A549 (cell line): Measurements from ENCODE around the gene CPZ. TPM values are rescaled to one million over a fixed set of nuclear protein-coding genes. Genes with fewer than 3 reads are reported as not detected.

Source experiments
- ATAC-seq, 2 experiments: fragments of 200-7000 bp in 1 of 2; fragments of >200 bp in 1 of 2; cut with Nextera tagmentation in 1 of 2; cut with Tn5 transposase in 1 of 2; 3 replicates each; pipeline versions ENCODE4 v1.8.0 to v1.9.1; 2018 to 2020; ENCODE audit warnings: mild to moderate bottlenecking in 1 of 2, moderate library complexity in 1 of 2
- CTCF ChIA-PET: fragments of 300-600 bp; sonication (Branson Sonifier 250); formaldehyde crosslinking; extraction: SDS; loops from one replicate; lab custom pipeline; 2021; ENCODE audit warnings: antibody characterized with exemption, inconsistent platforms; lab: Yijun Ruan, JAX
- POLR2A ChIA-PET: fragments of 350-600 bp; formaldehyde crosslinking; extraction: SDS; loops from one replicate; lab custom pipeline; 2021; ENCODE audit warnings: antibody characterized with exemption, inconsistent platforms; lab: Yijun Ruan, JAX
- DNase-seq, 2 experiments: peaks; one replicate each; pipeline versions ENCODE4 v3.0.0 to v3.0.0-alpha.2; 2011 to 2016; ENCODE audit warnings: low read depth in 1 of 2, low spot score in 1 of 2
- FAIRE-seq: peaks from 2 replicates; lab custom pipeline; 2011; peaks lifted over from hg19 to GRCh38; lab: Jason Lieb, UNC
- H3K27ac ChIP-seq, 2 experiments: fragments of >200 bp; sonication (Bioruptor Twin); formaldehyde crosslinking; 3 replicates each; pipeline ENCODE4 v1.5.1; 2016 to 2017
- H3K4me1 ChIP-seq: fragments of >200 bp; sonication (Bioruptor Twin); formaldehyde crosslinking; 3 replicates; pipeline ENCODE4 v1.6.1; 2016
- H3K4me2 ChIP-seq: fragments of >200 bp; sonication (Bioruptor Twin); formaldehyde crosslinking; 3 replicates; pipeline ENCODE4 v1.6.1; 2016
- H3K4me3 ChIP-seq: fragments of >200 bp; sonication (Bioruptor Twin); formaldehyde crosslinking; 3 replicates; pipeline ENCODE4 v1.5.1; 2016
- H3K9me3 ChIP-seq: fragments of >200 bp; sonication (Bioruptor Twin); formaldehyde crosslinking; 3 replicates; pipeline ENCODE4 v1.6.1; 2016
- BHLHE40 ChIP-seq: IDR thresholded peaks from 2 replicates; pipeline ENCODE4 v1.6.1; 2012; ENCODE audit warnings: low read depth, low read length, inconsistent platforms
- CBX2 ChIP-seq: fragments of 200-600 bp; sonication (generic); IDR thresholded peaks from 2 replicates; pipeline ENCODE4 v1.6.1; 2016; ENCODE audit warnings: low read depth, mild to moderate bottlenecking, borderline replicate concordance
- CEBPB ChIP-seq, 2 experiments: fragments of >200 bp in 1 of 2; sonication (Bioruptor Twin) in 1 of 2; formaldehyde crosslinking in 1 of 2; IDR thresholded peaks; 2 replicates each; pipeline ENCODE4 v1.6.1; 2012 to 2016
- EHMT2 ChIP-seq: fragments of 200-600 bp; sonication (generic); IDR thresholded peaks from 2 replicates; pipeline ENCODE4 v1.6.1; 2016; ENCODE audit warnings: antibody characterized with exemption, low read depth, mild to moderate bottlenecking, moderate library complexity
- FOSB ChIP-seq: fragments of 250-450 bp; sonication (Bioruptor Pico); IDR thresholded peaks from 2 replicates; pipeline ENCODE4 v1.5.0; 2020; ENCODE audit warnings: mild to moderate bottlenecking, moderate library complexity
- FOXS1 ChIP-seq: fragments of 250-450 bp; sonication (Bioruptor Pico); IDR thresholded peaks from 2 replicates; pipeline ENCODE4 v1.5.0; 2020; ENCODE audit warnings: mild to moderate bottlenecking, moderate library complexity
- HMGXB4 ChIP-seq: fragments of 250-450 bp; sonication (Bioruptor Pico); IDR thresholded peaks from 2 replicates; pipeline ENCODE4 v1.5.0; 2021; ENCODE audit warnings: mild to moderate bottlenecking, moderate library complexity, borderline replicate concordance
- JUN ChIP-seq, 2 experiments: fragments of >200 bp; sonication (Bioruptor Twin); formaldehyde crosslinking; IDR thresholded peaks; 2 replicates in 1 of 2; 3 replicates in 1 of 2; pipeline ENCODE4 v1.6.1; 2016 to 2017
- JUNB ChIP-seq: fragments of >200 bp; sonication (Bioruptor Twin); formaldehyde crosslinking; IDR thresholded peaks from 2 replicates; pipeline ENCODE4 v1.6.1; 2016
- KDM1A ChIP-seq: fragments of 200-600 bp; sonication (generic); IDR thresholded peaks from 2 replicates; pipeline ENCODE4 v1.6.1; 2016; ENCODE audit warnings: low read depth, mild to moderate bottlenecking
- MAX ChIP-seq: IDR thresholded peaks from 2 replicates; pipeline ENCODE4 v1.6.1; 2012
- NPAS2 ChIP-seq: fragments of 250-450 bp; sonication (Bioruptor Pico); IDR thresholded peaks from 2 replicates; pipeline ENCODE4 v1.8.0; 2022; ENCODE audit warnings: mild to moderate bottlenecking, moderate library complexity, borderline replicate concordance
- PHF8 ChIP-seq: fragments of 200-600 bp; sonication (generic); IDR thresholded peaks from 2 replicates; pipeline ENCODE4 v1.6.1; 2016; ENCODE audit warnings: low read depth, mild to moderate bottlenecking, antibody characterized with exemption, moderate library complexity, borderline replicate concordance
- POLR2AphosphoS2 ChIP-seq: conservative IDR thresholded peaks from 2 replicates; pipeline ENCODE4 v1.6.1; 2012; ENCODE audit warnings: low read length, improper control_type of control experiment, inconsistent platforms
- RAD21 ChIP-seq, 2 experiments: fragments of >200 bp in 1 of 2; sonication (Bioruptor Twin) in 1 of 2; formaldehyde crosslinking in 1 of 2; IDR thresholded peaks in 1 of 2; conservative IDR thresholded peaks in 1 of 2; 2 replicates in 1 of 2; 3 replicates in 1 of 2; pipeline ENCODE4 v1.6.1; 2012 to 2018; ENCODE audit warnings: inconsistent platforms in 1 of 2
- RARB ChIP-seq: fragments of 250-450 bp; sonication (Bioruptor Pico); IDR thresholded peaks from 2 replicates; pipeline ENCODE4 v1.8.0; 2021; ENCODE audit warnings: mild to moderate bottlenecking, moderate library complexity
- RCOR1 ChIP-seq: fragments of 150-350 bp; IDR thresholded peaks from 2 replicates; pipeline ENCODE4 v1.6.1; 2014; ENCODE audit warnings: antibody characterized with exemption, low read length, low read depth
- SMC3 ChIP-seq: fragments of >200 bp; sonication (Bioruptor Twin); formaldehyde crosslinking; IDR thresholded peaks from 3 replicates; pipeline ENCODE4 v1.6.1; 2018; ENCODE audit warnings: inconsistent platforms
- WGBS: methylation state at CpG from one replicate; pipeline ENCODE4 v1.1.6; 2017; ENCODE audit errors: missing lambda C conversion rate; 5-methylcytosine and 5-hydroxymethylcytosine counted together
- polyA plus RNA-seq, 4 experiments: library from polyadenylated mRNA; depleted of rRNA in 3 of 4; stranded (reverse); fragments of >200 nt; fragmentation: RNase III in 1 of 4; extraction: RNeasy Plus Mini Kit Qiagen cat#74134 plus additional on column Dnase treatment in 1 of 4; gene quantifications; 2 replicates in 3 of 4; 3 replicates in 1 of 4; pipeline ENCODE4 v1.2.3, GENCODE V29; 2011 to 2017
- TF ChIP-seq, protein P1 (sequence below): fragments of 200-600 bp; sonication (generic); IDR thresholded peaks from 2 replicates; pipeline ENCODE4 v1.6.1; 2016; ENCODE audit warnings: antibody characterized with exemption, mild to moderate bottlenecking, moderate library complexity
- TF ChIP-seq, protein P2 (sequence below): fragments of >200 bp; sonication (Bioruptor Twin); formaldehyde crosslinking; IDR thresholded peaks from 3 replicates; pipeline ENCODE4 v1.5.1; 2016

Gene CPZ
- polyA plus RNA-seq, 2 of the 4 experiments (the other 2 are of a cell fraction), result 0.09 to 0.21 TPM

- CTCF ChIA-PET, result interaction anchor here (0.6 to 3.1 kb wide), 11 partner anchors 9 to 118 kb away, joined by 3 to 14 read pairs (median 4); no protein-coding TSS in a partner anchor
- DNase-seq, result no peak
- ATAC-seq, result peak; percentile 52 to 73; a peak in 3 of 6 replicates
Observed at GRCh38 chr4:8586671-8587468, 5.7 kb upstream of the CPZ start.

GRCh38 chr4:8587469-8588195 is 4.9 kb upstream of the CPZ start:
- no peak for FAIRE-seq
- TF ChIP-seq, protein P1, sequence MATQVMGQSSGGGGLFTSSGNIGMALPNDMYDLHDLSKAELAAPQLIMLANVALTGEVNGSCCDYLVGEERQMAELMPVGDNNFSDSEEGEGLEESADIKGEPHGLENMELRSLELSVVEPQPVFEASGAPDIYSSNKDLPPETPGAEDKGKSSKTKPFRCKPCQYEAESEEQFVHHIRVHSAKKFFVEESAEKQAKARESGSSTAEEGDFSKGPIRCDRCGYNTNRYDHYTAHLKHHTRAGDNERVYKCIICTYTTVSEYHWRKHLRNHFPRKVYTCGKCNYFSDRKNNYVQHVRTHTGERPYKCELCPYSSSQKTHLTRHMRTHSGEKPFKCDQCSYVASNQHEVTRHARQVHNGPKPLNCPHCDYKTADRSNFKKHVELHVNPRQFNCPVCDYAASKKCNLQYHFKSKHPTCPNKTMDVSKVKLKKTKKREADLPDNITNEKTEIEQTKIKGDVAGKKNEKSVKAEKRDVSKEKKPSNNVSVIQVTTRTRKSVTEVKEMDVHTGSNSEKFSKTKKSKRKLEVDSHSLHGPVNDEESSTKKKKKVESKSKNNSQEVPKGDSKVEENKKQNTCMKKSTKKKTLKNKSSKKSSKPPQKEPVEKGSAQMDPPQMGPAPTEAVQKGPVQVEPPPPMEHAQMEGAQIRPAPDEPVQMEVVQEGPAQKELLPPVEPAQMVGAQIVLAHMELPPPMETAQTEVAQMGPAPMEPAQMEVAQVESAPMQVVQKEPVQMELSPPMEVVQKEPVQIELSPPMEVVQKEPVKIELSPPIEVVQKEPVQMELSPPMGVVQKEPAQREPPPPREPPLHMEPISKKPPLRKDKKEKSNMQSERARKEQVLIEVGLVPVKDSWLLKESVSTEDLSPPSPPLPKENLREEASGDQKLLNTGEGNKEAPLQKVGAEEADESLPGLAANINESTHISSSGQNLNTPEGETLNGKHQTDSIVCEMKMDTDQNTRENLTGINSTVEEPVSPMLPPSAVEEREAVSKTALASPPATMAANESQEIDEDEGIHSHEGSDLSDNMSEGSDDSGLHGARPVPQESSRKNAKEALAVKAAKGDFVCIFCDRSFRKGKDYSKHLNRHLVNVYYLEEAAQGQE, result no peak
- TF ChIP-seq RARB, result no peak
- TF ChIP-seq SMC3, result no peak
- no peak for TF ChIP-seq PHF8
- no peak for TF ChIP-seq FOXS1 (CRISPR knock-in tag)
- TF ChIP-seq NPAS2 (CRISPR knock-in tag), result no peak
- no peak for TF ChIP-seq MAX
- no peak for TF ChIP-seq POLR2AphosphoS2
- no peak for TF ChIP-seq BHLHE40
- TF ChIP-seq RCOR1, result no peak
- TF ChIP-seq RAD21 (conservative IDR thresholded peaks at IDR 0.05 in 1 of 2, IDR thresholded peaks at IDR 0.05 in 1 of 2), result no peak
- TF ChIP-seq, all 56 proteins: peak for 0
- ChIA-PET POLR2A (no interaction called here), CTCF (interaction anchor here (0.6 to 3.1 kb wide), 8 partner anchors 10 to 119 kb away, joined by 3 to 14 read pairs (median 4); no protein-coding TSS in a partner anchor)
- no peak overlapping the region for H3K4me3 ChIP-seq
- no peaks in the 10 kb centered on the region for H3K9me3 ChIP-seq
- no peaks in the 10 kb centered on the region for H3K4me1 ChIP-seq
- DNase-seq (no peak), ATAC-seq (no peak)
- no peak overlapping the region for H3K27ac ChIP-seq
- WGBS, result 50% methylated on average over 6 of the region's 18 CpGs
- no peak overlapping the region for H3K4me2 ChIP-seq

More at GRCh38 chr4:8586671-8587468, 5.7 kb upstream of the CPZ start:
- no peak for FAIRE-seq
- Histone ChIP-seq H3K4me3 (no peak overlapping the region), H3K27ac (no peak overlapping the region), H3K4me2 (no peak overlapping the region), H3K4me1 (no peaks in the 10 kb centered on the region), H3K9me3 (no peaks in the 10 kb centered on the region)
- 24% methylated on average over 15 of the region's 37 CpGs for WGBS
- TF ChIP-seq RCOR1 (no peak), JUN (IDR thresholded peaks at IDR 0.05) (no peak), NPAS2 (CRISPR knock-in tag) (no peak), FOSB (CRISPR knock-in tag) (no peak), CBX2 (no peak), EHMT2 (no peak), HMGXB4 (no peak), RARB (no peak), FOXS1 (CRISPR knock-in tag) (no peak), KDM1A (no peak), RAD21 (conservative IDR thresholded peaks at IDR 0.05 in 1 of 2, IDR thresholded peaks at IDR 0.05 in 1 of 2) (peak; percentile 22 to 24; a peak in 2 of 5 replicates), SMC3 (0 out of 3 replicates have a peak, but pooled peaks have one; percentile 16), JUNB (no peak), CEBPB (IDR thresholded peaks at IDR 0.05) (no peak)
- TF ChIP-seq, protein P2, sequence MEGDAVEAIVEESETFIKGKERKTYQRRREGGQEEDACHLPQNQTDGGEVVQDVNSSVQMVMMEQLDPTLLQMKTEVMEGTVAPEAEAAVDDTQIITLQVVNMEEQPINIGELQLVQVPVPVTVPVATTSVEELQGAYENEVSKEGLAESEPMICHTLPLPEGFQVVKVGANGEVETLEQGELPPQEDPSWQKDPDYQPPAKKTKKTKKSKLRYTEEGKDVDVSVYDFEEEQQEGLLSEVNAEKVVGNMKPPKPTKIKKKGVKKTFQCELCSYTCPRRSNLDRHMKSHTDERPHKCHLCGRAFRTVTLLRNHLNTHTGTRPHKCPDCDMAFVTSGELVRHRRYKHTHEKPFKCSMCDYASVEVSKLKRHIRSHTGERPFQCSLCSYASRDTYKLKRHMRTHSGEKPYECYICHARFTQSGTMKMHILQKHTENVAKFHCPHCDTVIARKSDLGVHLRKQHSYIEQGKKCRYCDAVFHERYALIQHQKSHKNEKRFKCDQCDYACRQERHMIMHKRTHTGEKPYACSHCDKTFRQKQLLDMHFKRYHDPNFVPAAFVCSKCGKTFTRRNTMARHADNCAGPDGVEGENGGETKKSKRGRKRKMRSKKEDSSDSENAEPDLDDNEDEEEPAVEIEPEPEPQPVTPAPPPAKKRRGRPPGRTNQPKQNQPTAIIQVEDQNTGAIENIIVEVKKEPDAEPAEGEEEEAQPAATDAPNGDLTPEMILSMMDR, result peak; percentile 27; the same call in 2 of the 3 replicates
- POLR2A ChIA-PET, result no interaction called here
